Stimulated activated CD8-positive, alpha-beta memory T cell treated with anti-CD3 and anti-CD28 coated beads, Interleukin-15, amount 100 ng/mL, for 4 hours (primary cell): Measurements from ENCODE around the gene SYCP3.
"Not testable (repeated sequence)": the region's sequence is repeated elsewhere in the genome, so short reads cannot be mapped to it uniquely, and the experiment has no call there.

Experiments used
- DNase-seq, 2 donors: peaks; one replicate each; pipeline ENCODE4 v3.0.0-alpha.2; 2020; ENCODE audit warnings: low read depth in 2 of 2

SYCP3 gene

GRCh38 chr12:101759396-101760047 lies 20.3 kb upstream of the SYCP3 start:
- DNase-seq, result no peak

- no peak for DNase-seq
Measured at GRCh38 chr12:101750152-101750551, 10.9 kb upstream of the SYCP3 start.

GRCh38 chr12:101749657-101750056 lies 10.4 kb upstream of the SYCP3 start:
- DNase-seq, result no peak

- DNase-seq, result no peak
Measured at GRCh38 chr12:101748907-101749306, 9.6 kb upstream of the SYCP3 start.

GRCh38 chr12:101747697-101748096 lies 8.4 kb upstream of the SYCP3 start:
- no peak for DNase-seq

- DNase-seq, result no peak
Measured at GRCh38 chr12:101746661-101747060, 7.4 kb upstream of the SYCP3 start.

GRCh38 chr12:101746196-101746595 lies 6.9 kb upstream of the SYCP3 start:
- DNase-seq, result no peak

- DNase-seq, result no peak
Measured at GRCh38 chr12:101745481-101745880, 6.2 kb upstream of the SYCP3 start.

GRCh38 chr12:101743724-101744472 lies 4.6 kb upstream of the SYCP3 start:
- no peak for DNase-seq

- DNase-seq, result no peak
Measured at GRCh38 chr12:101743242-101743641, 4.0 kb upstream of the SYCP3 start.

- no peak for DNase-seq
Measured at GRCh38 chr12:101740980-101741379, 1.7 kb upstream of the SYCP3 start.

GRCh38 chr12:101740566-101740965 lies 1.3 kb upstream of the SYCP3 start:
- no peak for DNase-seq

GRCh38 chr12:101737476-101737875 lies 1.8 kb downstream of the SYCP3 start:
- DNase-seq, result no peak

- not testable (repeated sequence) for DNase-seq
Measured at GRCh38 chr12:101734482-101734881, 4.8 kb downstream of the SYCP3 start.

- DNase-seq, result no peak
Measured at GRCh38 chr12:101733166-101733565, 6.1 kb downstream of the SYCP3 start.

- DNase-seq, result no peak
Measured at GRCh38 chr12:101732318-101732717, 6.9 kb downstream of the SYCP3 start.

GRCh38 chr12:101729842-101730241 lies 9.4 kb downstream of the SYCP3 start:
- no peak for DNase-seq

GRCh38 chr12:101727098-101727497 lies 12.2 kb downstream of the SYCP3 start:
- DNase-seq, result no peak

GRCh38 chr12:101722392-101722791 lies 16.9 kb downstream of the SYCP3 start:
- DNase-seq, result no peak

GRCh38 chr12:101720118-101720517 lies 19.1 kb downstream of the SYCP3 start:
- no peak for DNase-seq

- DNase-seq, result no peak
Measured at GRCh38 chr12:101719566-101719965, 19.7 kb downstream of the SYCP3 start.

GRCh38 chr12:101714877-101715444 lies 24.3 kb downstream of the SYCP3 start:
- DNase-seq, result no peak

- no peak for DNase-seq
Measured at GRCh38 chr12:101713930-101714329, 25.3 kb downstream of the SYCP3 start.
